Measurements from ENCODE around the gene MAP3K20. TPM values are rescaled to one million over a fixed set of nuclear protein-coding genes. Genes with fewer than 3 reads are reported as not detected.

The MAP3K20 gene
- total RNA-seq, 2 donors from 2014 or later = 141 to 223 TPM

DNA sequence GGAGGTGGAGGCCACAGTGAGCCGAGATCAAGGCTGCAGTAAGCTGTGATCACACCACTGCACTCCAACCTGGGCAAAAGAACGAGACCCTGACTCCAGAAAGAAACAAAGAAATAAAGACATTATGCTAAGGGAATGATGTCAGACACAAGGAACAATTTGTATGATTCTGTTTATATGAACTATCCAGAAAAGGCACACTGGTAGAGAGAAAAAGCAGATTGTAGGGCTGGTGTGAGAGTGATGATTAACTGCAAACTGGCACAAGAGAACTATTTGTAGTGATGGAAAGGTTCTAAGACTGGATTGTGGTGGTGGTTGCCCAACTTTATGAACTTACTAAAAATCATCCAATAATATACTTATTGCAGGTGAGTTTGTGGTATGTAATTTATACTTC is 106.3 kb downstream of the MAP3K20 start:
- Histone ChIP-seq H3K36me3 (no peaks in the 10 kb centered on the region), H3K4me1 (peaks cover 0 to 39% of the 10 kb centered on the region in 2 donors), H3K27ac (no peak overlapping the region), H3K9me3 (no peaks in the 10 kb centered on the region), H3K27me3 (no peaks in the 10 kb centered on the region), H3K4me3 (no peak overlapping the region)
- TF ChIP-seq, protein P1, sequence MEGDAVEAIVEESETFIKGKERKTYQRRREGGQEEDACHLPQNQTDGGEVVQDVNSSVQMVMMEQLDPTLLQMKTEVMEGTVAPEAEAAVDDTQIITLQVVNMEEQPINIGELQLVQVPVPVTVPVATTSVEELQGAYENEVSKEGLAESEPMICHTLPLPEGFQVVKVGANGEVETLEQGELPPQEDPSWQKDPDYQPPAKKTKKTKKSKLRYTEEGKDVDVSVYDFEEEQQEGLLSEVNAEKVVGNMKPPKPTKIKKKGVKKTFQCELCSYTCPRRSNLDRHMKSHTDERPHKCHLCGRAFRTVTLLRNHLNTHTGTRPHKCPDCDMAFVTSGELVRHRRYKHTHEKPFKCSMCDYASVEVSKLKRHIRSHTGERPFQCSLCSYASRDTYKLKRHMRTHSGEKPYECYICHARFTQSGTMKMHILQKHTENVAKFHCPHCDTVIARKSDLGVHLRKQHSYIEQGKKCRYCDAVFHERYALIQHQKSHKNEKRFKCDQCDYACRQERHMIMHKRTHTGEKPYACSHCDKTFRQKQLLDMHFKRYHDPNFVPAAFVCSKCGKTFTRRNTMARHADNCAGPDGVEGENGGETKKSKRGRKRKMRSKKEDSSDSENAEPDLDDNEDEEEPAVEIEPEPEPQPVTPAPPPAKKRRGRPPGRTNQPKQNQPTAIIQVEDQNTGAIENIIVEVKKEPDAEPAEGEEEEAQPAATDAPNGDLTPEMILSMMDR (IDR thresholded peaks at IDR 0.05) = no peak
- DNase-seq (ENCODE audit: low spot score) = no peak

DNA sequence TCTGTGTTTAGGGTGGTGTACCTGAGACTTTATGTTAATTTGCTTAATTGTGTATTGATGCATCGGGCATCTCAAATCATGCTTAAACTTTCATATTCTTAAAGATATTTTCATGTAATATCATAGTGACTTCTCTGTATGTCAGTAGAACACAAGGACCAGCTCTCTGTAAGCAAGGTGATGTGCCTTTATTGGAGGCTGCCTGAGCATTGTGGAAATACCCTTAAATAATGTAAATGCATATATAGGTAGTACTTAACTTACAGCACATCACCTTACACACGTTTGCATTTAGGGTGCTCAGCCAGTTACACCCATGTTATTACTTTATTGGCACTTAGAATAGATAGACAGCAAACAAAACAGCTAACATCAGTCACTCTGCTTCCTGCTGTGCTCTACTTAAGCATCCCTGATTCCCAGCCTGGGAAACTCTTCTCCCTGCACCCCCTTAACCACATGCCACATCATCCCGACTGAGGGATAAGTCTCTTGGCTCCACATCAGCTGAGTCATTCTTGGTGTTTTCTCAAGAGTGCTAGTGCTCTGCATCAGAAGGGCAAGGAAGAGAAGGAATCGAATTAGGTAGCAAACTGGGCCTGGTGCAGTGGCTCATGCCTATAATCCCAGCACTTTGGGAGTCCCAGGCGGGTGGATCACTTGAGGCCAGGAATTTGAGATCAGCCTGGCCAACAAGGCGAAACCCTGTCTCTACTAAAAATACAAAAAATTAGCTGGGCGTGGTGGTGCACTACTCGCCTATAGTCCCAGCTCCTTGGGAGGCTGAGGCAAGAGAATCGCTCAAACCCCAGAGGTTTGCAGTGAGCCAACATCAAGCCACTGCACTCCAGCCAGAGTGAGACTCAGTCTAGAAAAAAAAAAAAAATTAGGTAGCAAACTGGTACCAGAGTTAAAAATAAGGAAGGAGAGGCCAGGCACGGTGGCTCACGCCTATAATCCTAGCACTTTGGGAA is 108.7 kb downstream of the MAP3K20 start:
- DNase-seq (ENCODE audit: low spot score) = peak; percentile 70
- H3K27me3 ChIP-seq = no peaks in the 10 kb centered on the region
- no peaks in the 10 kb centered on the region for H3K9me3 ChIP-seq
- TF ChIP-seq, protein P1 (IDR thresholded peaks at IDR 0.05) = no peak
- no peak overlapping the region for H3K4me3 ChIP-seq
- H3K36me3 ChIP-seq = no peaks in the 10 kb centered on the region
- H3K4me1 ChIP-seq = peaks cover 0 to 53% of the 10 kb centered on the region in 2 donors
- peak overlapping the region; percentile 52 to 63 for H3K27ac ChIP-seq

DNA sequence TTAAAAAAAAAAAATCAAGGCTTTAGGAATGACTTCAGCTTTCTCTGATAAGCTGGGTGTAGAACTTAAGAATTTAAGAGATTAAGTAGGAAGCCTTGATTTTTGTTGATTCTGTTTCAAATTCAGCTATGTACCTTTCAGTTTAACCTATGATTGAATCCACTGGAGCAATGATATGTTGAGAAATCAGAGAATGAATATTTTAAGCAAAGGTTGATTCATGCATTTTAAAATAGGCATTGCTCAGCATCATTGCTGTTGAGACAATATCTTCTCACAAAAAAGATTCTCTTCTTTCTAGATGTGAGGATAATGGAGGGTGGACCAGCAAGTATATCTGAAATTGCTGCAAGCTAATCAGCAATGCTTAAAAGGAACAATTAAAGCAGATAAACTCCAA is 109.8 kb downstream of the MAP3K20 start:
- H3K36me3 ChIP-seq = no peaks in the 10 kb centered on the region
- TF ChIP-seq, protein P1 (IDR thresholded peaks at IDR 0.05) = no peak
- H3K27ac ChIP-seq = peak overlapping the region in 1 of 2 donors; percentile 63
- no peaks in the 10 kb centered on the region for H3K9me3 ChIP-seq
- no peaks in the 10 kb centered on the region for H3K27me3 ChIP-seq
- peaks cover 0 to 53% of the 10 kb centered on the region in 2 donors for H3K4me1 ChIP-seq
- no peak overlapping the region for H3K4me3 ChIP-seq
- no peak for DNase-seq (ENCODE audit: low spot score)

DNA sequence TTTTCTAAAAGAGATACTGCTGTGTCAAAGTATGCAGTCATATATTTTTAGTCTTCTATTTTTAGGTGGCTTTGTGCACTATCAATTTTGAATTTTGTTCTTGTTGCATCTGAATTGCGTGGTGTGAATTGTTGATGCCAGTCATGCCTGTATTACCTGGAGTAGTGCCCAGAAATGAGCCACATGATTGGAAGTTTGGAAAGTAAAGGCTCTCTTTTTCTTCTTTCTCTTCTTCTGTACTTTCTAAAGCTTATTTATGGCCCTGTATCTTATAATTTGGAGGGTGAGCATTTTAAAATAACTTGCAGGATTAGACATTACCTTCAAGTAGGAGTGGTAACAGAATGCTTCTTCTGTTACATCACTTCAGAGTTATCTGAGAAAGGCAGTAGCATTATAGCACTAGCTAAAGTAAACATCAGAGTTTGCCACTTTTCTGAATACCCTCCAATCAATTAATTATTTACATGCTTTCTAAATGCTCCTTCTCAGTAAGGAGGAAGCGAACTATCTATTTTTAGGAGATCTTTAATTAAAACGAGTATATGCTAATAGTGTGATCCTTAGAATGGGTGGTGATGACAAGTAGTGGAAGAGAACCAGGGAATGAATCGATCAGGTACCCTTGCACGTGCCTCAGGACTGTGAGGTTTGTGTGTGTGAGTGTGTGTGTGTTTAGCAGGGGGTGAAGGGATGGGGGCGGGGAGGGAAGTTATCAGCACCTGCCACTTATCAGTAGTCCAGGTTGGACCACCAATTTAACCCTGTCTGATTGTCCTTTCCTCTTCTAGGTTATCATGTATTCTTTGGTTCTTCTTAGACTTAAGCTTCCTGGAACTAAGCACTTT is 112.5 kb downstream of the MAP3K20 start:
- H3K9me3 ChIP-seq = no peaks in the 10 kb centered on the region
- no peaks in the 10 kb centered on the region for H3K27me3 ChIP-seq
- DNase-seq (ENCODE audit: low spot score) = no peak
- TF ChIP-seq, protein P1 (IDR thresholded peaks at IDR 0.05) = no peak
- no peaks in the 10 kb centered on the region for H3K36me3 ChIP-seq
- peaks cover 0 to 61% of the 10 kb centered on the region in 2 donors for H3K4me1 ChIP-seq
- H3K27ac ChIP-seq = peak overlapping the region; percentile 58 to 85
- no peak overlapping the region for H3K4me3 ChIP-seq

DNA sequence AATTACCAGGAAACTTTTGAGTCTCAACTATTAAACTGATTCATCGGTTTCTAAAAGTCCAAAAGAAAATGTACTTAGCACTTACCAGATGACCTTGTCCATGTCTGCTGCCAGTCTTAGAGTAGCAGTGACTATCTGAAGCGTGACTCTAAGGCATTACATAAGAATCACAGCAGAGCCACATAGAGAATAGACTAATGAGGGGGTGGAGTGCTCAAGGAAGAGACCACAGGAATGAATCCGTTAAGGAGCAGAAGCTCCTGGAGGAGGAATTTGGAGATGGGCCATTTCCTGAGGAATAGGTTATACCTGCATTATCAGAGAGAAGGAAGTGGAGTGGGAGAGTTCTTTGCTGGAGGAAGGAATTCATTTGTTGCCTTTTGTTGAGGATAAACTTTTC is 116.0 kb downstream of the MAP3K20 start:
- H3K4me3 ChIP-seq = no peak overlapping the region
- TF ChIP-seq, protein P1 (IDR thresholded peaks at IDR 0.05) = no peak
- peak overlapping the region; percentile 24 to 85 for H3K27ac ChIP-seq
- no peak for DNase-seq (ENCODE audit: low spot score)
- no peaks in the 10 kb centered on the region for H3K36me3 ChIP-seq
- no peaks in the 10 kb centered on the region for H3K27me3 ChIP-seq
- no peaks in the 10 kb centered on the region for H3K9me3 ChIP-seq
- H3K4me1 ChIP-seq = peaks cover 0 to 69% of the 10 kb centered on the region in 2 donors

Data from right atrium auricular region (tissue), 2 donors.